GM21825 (cell line): ENCODE measurements around the gene DHRS12.

Experiments used
- ATAC-seq: cut with Tn5 transposase; IDR thresholded peaks from one replicate; pipeline ENCODE4 v1.9.1; 2021; ENCODE audit warnings: mild to moderate bottlenecking, moderate library complexity; ENCODE audit not compliant: unreplicated experiment

DHRS12 gene

DNA sequence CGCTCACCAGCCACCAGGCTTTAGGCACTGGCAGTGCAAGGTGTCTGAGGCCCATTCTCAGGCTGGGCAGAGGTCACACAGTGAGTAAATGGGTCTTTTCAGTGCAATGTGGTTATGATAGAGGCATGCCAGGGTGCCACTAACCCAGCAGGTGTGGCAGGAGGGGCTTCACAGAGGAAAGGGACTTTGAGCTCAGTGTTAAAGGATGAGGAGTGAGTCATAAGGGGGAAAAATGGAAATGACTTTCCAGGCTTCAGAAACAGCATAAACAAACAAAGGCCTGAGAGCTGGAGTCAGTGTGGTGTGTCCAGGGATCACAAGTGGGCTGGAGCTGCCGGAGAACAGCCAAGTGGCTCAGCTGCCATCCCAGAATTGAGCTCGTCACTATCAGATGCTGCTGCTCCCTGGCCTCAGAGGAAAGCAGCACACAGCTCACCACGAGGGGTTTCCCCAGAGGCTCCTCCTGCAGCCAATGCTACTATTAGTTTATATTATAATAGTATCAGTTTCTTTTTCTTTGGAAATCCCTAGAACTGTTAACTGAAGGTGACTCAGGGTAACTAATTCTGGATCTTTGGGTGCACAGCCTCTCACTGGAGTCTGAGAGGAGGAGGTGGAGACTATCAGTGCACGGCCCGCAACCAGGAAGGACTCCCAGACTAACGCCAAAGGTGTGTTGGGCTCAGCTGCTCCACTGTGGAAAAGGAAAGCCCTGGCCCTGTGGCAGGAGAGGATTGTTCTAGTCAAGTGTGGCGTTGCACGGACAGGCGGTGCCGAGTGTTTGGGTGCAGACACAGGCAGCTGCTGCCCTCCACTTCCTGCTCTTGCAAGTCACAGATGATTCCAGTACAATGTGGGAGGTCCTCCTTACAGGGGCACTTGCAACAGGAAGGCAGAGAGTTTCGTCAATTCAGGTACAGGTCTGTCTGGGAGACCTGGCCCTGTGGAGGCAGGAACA is 39.5 kb downstream of the DHRS12 start:
- peak; percentile 78 for ATAC-seq

DNA sequence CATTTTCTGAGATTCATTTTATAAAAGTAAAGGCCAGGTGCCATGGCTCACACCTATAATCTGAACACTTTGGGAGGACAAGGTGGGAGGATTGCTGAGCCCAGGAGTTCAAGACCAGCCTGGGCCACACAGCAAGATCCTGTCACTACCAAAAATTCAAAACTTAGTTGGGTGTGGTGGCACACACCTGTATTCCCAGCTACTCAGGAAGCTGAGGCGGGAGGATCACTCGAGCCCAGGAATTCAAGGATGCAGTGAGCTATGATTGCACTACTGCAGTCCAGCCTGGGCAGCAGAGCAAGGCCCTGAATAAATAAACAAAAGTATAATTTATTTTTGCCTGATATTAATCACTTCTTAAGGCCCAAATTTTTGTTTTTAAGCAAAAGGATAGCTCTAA is 40.5 kb downstream of the DHRS12 start:
- ATAC-seq = no peak

- ATAC-seq = no peak
These were observed 42.2 kb downstream of the DHRS12 start for GRCh38 chr13:51761643-51762350.

- ATAC-seq = no peak
These were observed 43.4 kb downstream of the DHRS12 start for GRCh38 chr13:51760592-51760991.

GRCh38 chr13:51759240-51759639 is 44.7 kb downstream of the DHRS12 start:
- ATAC-seq = no peak

DNA sequence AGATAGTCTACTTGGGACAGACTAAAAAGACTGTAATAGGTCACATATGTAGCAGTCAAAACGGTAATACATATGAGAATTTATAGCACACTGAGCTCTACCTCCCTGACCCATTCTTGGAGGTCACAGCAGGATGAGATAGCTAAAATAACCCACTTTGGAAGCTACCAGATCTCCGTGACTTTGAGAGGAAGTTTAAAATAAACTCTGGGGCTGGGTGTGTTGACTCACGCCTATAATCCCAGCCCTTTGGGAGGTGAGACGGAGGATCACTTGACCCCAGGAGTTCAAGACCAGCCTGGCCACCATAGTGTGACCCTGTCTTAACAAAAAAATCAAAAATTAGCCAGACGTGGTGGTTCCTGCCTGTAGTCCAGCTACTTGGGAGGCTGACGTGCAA is 45.3 kb downstream of the DHRS12 start:
- ATAC-seq = no peak

- ATAC-seq = no peak
These were observed 47.3 kb downstream of the DHRS12 start for GRCh38 chr13:51756651-51757050.

- no peak for ATAC-seq
These were observed 56.2 kb downstream of the DHRS12 start for GRCh38 chr13:51747438-51748434.

GRCh38 chr13:51746802-51747201 is 57.2 kb downstream of the DHRS12 start:
- ATAC-seq = no peak

- no peak for ATAC-seq
These were observed 58.7 kb downstream of the DHRS12 start for GRCh38 chr13:51745243-51745642.

DNA sequence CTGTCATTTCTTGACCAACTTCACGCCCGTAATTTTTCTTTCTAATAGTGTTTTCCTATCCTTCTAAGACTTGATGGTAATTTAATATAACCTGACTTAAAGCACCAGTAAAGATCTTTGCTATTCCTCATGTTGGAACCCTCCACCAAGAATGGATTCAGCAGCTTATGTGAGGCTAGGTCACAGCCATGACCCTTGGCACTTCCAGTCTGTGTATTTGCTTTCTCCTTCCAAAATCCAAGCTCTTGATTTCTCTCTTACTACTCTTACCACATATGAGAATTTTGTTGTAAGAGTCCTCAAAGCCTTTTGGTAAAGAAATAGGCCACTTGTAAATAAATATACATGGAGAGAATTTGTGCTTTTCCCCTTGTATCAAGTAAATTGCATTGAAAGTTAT is 61.4 kb downstream of the DHRS12 start:
- no peak for ATAC-seq

- ATAC-seq = no peak
These were observed 61.9 kb downstream of the DHRS12 start for GRCh38 chr13:51742031-51742430.

- no peak for ATAC-seq
These were observed 63.3 kb downstream of the DHRS12 start for GRCh38 chr13:51740698-51741097.

DNA sequence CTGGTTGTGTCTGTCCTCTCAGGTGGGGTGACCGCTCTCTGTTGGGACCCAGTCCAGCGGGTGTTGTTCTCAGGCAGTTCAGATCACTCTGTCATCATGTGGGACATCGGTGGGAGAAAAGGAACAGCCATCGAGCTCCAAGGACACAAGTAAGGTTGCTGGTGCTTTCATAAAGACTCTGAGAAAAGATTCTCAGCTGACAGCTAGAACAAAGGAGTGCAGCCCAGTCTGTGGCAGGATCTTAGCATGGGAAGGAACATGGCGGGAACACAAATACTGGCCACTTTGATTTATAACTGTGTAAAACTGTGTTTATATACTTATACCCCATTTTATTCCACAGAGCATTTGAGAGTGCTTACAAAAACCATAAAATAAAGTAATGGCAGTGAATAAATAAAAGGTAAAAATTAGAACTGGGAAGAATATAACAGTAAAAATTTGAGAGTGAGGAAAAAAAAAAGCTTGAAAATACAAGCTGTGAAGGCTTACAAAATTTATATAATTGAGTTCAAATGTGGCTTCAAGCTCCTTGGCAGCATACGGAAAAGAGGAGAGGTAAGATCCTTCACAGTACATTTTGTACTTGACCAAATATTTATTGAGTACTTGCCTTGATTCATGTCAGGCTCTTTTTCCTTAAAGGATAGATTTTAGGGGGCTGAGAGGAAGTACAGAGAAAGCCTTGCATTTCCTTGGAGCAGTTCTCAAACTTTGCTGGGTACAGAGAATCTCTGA is 64.8 kb downstream of the DHRS12 start:
- no peak for ATAC-seq

- no peak for ATAC-seq
These were observed 65.6 kb downstream of the DHRS12 start for GRCh38 chr13:51738226-51738905.

DNA sequence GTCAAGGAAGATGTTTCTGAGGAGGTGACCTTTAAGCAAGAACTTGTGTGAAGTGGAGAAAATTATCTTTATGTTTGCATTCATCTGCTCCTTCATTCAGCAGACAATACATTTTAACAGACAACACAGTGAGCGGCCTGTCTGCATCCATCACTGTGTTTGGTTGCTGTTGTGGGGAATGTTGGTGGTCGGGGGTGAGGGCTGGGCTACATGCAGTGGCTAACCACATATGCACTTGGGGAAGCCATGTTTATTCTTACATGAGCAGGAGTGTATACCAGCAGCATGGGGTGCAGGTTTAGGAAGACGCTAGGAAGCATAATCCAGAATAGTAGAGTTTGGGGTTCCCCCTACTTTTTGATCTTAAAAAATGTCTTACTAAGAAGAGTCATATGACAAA is 66.4 kb downstream of the DHRS12 start:
- ATAC-seq = no peak

- ATAC-seq = no peak
These were observed 69.2 kb downstream of the DHRS12 start for GRCh38 chr13:51734786-51735185.

DNA sequence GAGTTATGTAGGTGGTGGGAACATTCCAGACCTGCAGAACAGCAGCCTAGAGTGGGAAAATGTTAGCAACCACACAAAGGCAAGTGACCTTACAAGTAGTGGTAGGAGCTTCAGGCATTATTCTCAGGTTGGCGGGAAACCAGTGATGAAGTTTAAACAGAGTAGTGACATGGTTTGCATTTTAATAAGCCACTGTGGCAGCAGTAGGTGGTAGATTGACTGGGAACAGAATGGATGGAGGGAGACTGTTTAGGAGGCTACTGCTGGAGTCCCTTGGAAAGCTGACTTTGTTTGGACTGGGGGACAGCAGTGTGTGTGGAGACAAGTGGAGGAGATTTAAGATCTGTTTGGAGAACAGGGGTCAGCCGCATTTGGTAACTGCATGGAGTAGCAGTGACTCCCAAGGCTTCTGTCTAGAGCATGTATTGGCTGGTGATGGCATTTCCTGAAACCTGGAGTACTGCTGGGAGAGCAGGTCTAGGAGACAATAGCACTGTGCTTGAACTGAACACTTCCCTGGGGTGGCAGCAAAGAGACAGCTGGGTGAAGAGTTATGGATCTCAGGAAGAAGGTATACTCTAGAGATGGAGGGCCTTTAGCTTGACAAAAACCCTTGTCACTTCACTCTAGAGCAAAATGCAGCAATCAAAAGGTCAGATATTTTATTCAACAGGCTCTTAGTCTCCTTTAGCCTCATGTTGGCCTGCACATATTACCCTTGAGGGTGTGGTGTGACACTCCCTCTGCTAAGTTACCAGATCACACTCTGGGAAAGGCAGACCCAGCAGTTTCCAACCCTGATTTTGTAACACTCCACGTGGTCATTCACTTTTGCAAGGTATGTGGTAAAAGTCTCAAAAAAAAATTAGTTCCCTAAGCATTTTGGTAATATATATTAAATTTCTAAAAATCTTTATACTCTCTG is 70.3 kb downstream of the DHRS12 start:
- ATAC-seq = no peak

DNA sequence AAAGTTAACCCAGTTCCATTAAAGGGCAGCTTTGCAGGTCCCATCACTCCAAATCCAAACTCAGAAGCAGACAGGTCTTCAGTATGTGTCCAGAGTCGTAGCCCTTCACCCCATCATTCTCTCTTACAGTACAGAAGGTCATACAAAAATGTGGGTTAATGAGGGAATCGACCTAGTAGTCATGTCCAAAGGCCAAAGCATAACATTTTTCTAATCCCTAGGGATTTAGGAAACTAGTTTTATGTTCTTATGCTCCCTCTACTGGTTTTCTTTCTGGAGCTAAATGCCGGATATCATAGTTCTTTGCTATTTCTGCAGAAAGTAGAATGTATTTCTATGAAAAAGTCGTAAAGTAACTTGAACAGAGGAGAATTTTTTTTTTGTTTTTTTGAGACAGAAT is 72.2 kb downstream of the DHRS12 start:
- ATAC-seq = no peak
